Memory B cell (primary cell): ENCODE measurements around the gene TMEM135.

ENCODE experiments used
- ATAC-seq: fragments of 150-1000 bp; cut with Tn5 transposase; 2 replicates; pipeline ENCODE4 v1.10.0; 2021; ENCODE audit warnings: low read depth, mild to moderate bottlenecking, moderate library complexity
- DNase-seq, 2 donors: peaks; one replicate each; pipeline ENCODE4 v3.0.0; 2022; ENCODE audit warnings: low spot score in 2 of 2
- H3K27ac Mint-ChIP-seq: one replicate; pipeline ENCODE4 v1.8.0; 2022; ENCODE audit warnings: mild to moderate bottlenecking, moderate library complexity, mixed read lengths
- H3K27me3 Mint-ChIP-seq: one replicate; pipeline ENCODE4 v1.8.0; 2022; ENCODE audit warnings: mixed read lengths
- H3K36me3 Mint-ChIP-seq: one replicate; pipeline ENCODE4 v1.8.0; 2022; ENCODE audit warnings: mild to moderate bottlenecking, mixed read lengths
- H3K4me1 Mint-ChIP-seq: one replicate; pipeline ENCODE4 v1.8.0; 2022; ENCODE audit warnings: mixed read lengths
- H3K4me3 Mint-ChIP-seq: one replicate; pipeline ENCODE4 v1.8.0; 2022; ENCODE audit warnings: mild to moderate bottlenecking, moderate library complexity, mixed read lengths
- H3K9me3 Mint-ChIP-seq: one replicate; pipeline ENCODE4 v1.8.0; 2022; ENCODE audit warnings: mixed read lengths

Gene TMEM135

DNA sequence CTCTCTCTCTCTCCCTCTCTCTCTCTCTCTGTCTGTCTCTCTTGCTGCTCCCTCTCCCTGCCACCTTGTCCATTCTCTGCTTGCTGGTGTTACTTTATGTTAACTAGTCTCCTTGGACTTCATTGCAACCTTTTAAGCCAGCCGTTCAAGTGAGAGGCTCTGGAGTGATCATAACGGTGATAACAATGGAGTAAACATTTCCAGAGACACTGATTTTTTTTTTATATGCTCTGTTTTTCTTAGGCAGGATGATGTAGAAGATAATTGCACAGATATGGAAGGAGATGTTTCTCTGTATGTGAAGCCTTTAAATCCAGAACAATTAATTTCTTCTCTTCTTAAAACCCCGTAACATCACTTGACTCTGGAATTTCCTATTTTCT, 287.7 kb downstream of the TMEM135 start:
- DNase-seq, result no peak
- no peak overlapping the region for H3K4me3 Mint-ChIP-seq
- H3K9me3 Mint-ChIP-seq, result no peaks in the 10 kb centered on the region
- no peak overlapping the region for H3K27ac Mint-ChIP-seq
- H3K27me3 Mint-ChIP-seq, result no peaks in the 10 kb centered on the region
- H3K4me1 Mint-ChIP-seq, result no peaks in the 10 kb centered on the region
- peaks cover 28% of the 10 kb centered on the region for H3K36me3 Mint-ChIP-seq
- no peak for ATAC-seq

GRCh38 chr11:87326594-87326993, 288.9 kb downstream of the TMEM135 start:
- no peak for ATAC-seq
- Mint-ChIP-seq H3K27me3 (no peaks in the 10 kb centered on the region), H3K4me3 (no peak overlapping the region), H3K9me3 (peaks cover 2% of the 10 kb centered on the region), H3K36me3 (peaks cover 27% of the 10 kb centered on the region), H3K27ac (no peak overlapping the region), H3K4me1 (no peaks in the 10 kb centered on the region)
- DNase-seq, result no peak

GRCh38 chr11:87329172-87329571, 291.4 kb downstream of the TMEM135 start:
- ATAC-seq (no peak), DNase-seq (no peak)
- Mint-ChIP-seq H3K27me3 (no peaks in the 10 kb centered on the region), H3K4me3 (no peak overlapping the region), H3K27ac (no peak overlapping the region), H3K9me3 (peaks cover 4% of the 10 kb centered on the region), H3K4me1 (no peaks in the 10 kb centered on the region), H3K36me3 (peaks cover 19% of the 10 kb centered on the region)

- H3K4me3 Mint-ChIP-seq, result no peak overlapping the region
- H3K36me3 Mint-ChIP-seq, result peaks cover 15% of the 10 kb centered on the region
- H3K9me3 Mint-ChIP-seq, result peaks cover 6% of the 10 kb centered on the region
- no peak for ATAC-seq
- no peak overlapping the region for H3K27ac Mint-ChIP-seq
- H3K27me3 Mint-ChIP-seq, result no peaks in the 10 kb centered on the region
- no peak for DNase-seq
- H3K4me1 Mint-ChIP-seq, result no peaks in the 10 kb centered on the region
Measured at GRCh38 chr11:87330187-87330601, 292.5 kb downstream of the TMEM135 start.

GRCh38 chr11:87331273-87331672, 293.5 kb downstream of the TMEM135 start:
- no peak for DNase-seq
- peaks cover 8% of the 10 kb centered on the region for H3K9me3 Mint-ChIP-seq
- H3K4me3 Mint-ChIP-seq, result no peak overlapping the region
- peaks cover 11% of the 10 kb centered on the region for H3K36me3 Mint-ChIP-seq
- H3K27ac Mint-ChIP-seq, result no peak overlapping the region
- H3K27me3 Mint-ChIP-seq, result no peaks in the 10 kb centered on the region
- no peaks in the 10 kb centered on the region for H3K4me1 Mint-ChIP-seq
- no peak for ATAC-seq

DNA sequence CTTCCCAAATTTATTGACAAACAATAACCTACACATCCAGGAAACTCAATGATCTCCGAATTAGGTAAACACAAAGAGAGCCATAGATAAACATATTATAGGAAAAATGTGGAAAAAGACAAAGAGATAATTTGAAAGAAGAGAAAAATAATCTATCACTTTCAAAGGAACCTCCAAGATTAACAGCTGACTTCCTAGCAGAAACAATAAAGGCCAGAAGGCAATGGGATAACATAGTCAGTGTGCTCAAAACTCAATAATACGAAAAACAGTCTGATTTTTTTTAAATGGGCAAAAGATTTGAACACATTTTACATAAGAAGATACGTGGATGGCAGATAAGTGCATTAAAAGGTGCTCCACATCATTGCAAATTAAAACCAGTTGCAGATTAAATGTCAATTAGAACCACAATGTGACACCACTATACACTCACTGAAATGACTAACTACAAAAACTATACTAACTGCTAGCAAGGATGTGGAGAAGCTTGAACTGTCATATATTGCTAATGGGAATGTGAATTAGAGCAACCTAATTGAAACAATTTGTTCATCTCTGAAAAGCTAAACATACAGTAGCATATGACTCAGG, 300.4 kb downstream of the TMEM135 start:
- H3K9me3 Mint-ChIP-seq, result peaks cover 15% of the 10 kb centered on the region
- no peaks in the 10 kb centered on the region for H3K4me1 Mint-ChIP-seq

GRCh38 chr11:87339416-87339815, 301.7 kb downstream of the TMEM135 start:
- Mint-ChIP-seq H3K27ac (no peak overlapping the region), H3K4me1 (no peaks in the 10 kb centered on the region), H3K9me3 (peaks cover 12% of the 10 kb centered on the region), H3K36me3 (peaks cover 1% of the 10 kb centered on the region), H3K27me3 (no peaks in the 10 kb centered on the region), H3K4me3 (no peak overlapping the region)
- ATAC-seq (no peak), DNase-seq (no peak)

More for the DNA sequence above, 300.4 kb downstream of the TMEM135 start:
- Mint-ChIP-seq H3K27me3 (no peaks in the 10 kb centered on the region), H3K36me3 (peaks cover 1% of the 10 kb centered on the region), H3K27ac (no peak overlapping the region), H3K4me3 (no peak overlapping the region)
- ATAC-seq, result no peak
- no peak for DNase-seq

- Mint-ChIP-seq H3K36me3 (no peaks in the 10 kb centered on the region), H3K9me3 (no peaks in the 10 kb centered on the region), H3K4me1 (peaks cover 2% of the 10 kb centered on the region), H3K27ac (no peak overlapping the region), H3K4me3 (no peak overlapping the region), H3K27me3 (no peaks in the 10 kb centered on the region)
- DNase-seq (no peak), ATAC-seq (no peak)
Measured at GRCh38 chr11:87347441-87347840, 309.7 kb downstream of the TMEM135 start.

- DNase-seq, result no peak
- H3K4me1 Mint-ChIP-seq, result peaks cover 5% of the 10 kb centered on the region
- no peaks in the 10 kb centered on the region for H3K27me3 Mint-ChIP-seq
- no peaks in the 10 kb centered on the region for H3K9me3 Mint-ChIP-seq
- no peak overlapping the region for H3K4me3 Mint-ChIP-seq
- H3K27ac Mint-ChIP-seq, result no peak overlapping the region
- ATAC-seq, result no peak
- no peaks in the 10 kb centered on the region for H3K36me3 Mint-ChIP-seq
Measured at GRCh38 chr11:87347854-87348253, 310.1 kb downstream of the TMEM135 start.

- Mint-ChIP-seq H3K9me3 (no peaks in the 10 kb centered on the region), H3K27ac (no peak overlapping the region), H3K4me1 (peaks cover 5% of the 10 kb centered on the region), H3K4me3 (no peak overlapping the region), H3K36me3 (no peaks in the 10 kb centered on the region), H3K27me3 (peaks cover 1% of the 10 kb centered on the region)
- DNase-seq, result no peak
- peak; percentile 27 for ATAC-seq
Measured at GRCh38 chr11:87351676-87352075, 313.9 kb downstream of the TMEM135 start.

GRCh38 chr11:87352759-87353707, 315.3 kb downstream of the TMEM135 start:
- H3K27me3 Mint-ChIP-seq, result peaks cover 3% of the 10 kb centered on the region
- peaks cover 5% of the 10 kb centered on the region for H3K4me1 Mint-ChIP-seq
- no peak overlapping the region for H3K27ac Mint-ChIP-seq
- H3K9me3 Mint-ChIP-seq, result no peaks in the 10 kb centered on the region
- H3K4me3 Mint-ChIP-seq, result no peak overlapping the region
- H3K36me3 Mint-ChIP-seq, result no peaks in the 10 kb centered on the region
- DNase-seq (peak; percentile 77 to 88), ATAC-seq (peak; percentile 88)

DNA sequence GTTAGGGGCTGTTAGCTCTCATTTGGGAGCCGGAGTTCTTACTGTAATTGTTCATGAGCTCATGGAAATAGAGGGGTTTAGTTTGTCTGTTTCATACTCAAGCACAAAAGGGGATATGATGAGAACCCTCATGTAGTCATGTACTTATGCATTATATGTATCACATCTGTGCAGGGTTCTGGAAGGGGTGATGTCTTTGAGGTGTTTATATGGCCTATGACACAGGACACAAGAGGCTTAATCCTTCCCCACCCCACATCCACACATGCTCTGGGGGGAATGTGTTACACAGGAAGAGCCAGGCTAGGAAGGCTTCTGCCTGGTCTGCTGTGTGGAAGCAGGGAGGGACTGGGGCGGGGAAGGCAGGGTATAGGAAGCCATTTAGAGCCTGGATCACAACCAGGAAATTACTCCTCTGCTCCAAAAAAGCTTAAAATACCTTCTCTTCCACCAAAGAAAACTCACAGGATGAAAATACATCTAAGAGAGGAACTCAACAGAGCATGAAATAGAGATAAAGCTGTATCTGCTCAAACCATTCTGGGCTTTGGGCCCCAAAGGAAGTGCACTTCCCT, 316.1 kb downstream of the TMEM135 start:
- Mint-ChIP-seq H3K4me3 (no peak overlapping the region), H3K27me3 (peaks cover 3% of the 10 kb centered on the region), H3K9me3 (no peaks in the 10 kb centered on the region), H3K4me1 (peaks cover 5% of the 10 kb centered on the region), H3K36me3 (no peaks in the 10 kb centered on the region), H3K27ac (no peak overlapping the region)
- ATAC-seq (no peak), DNase-seq (no peak)

GRCh38 chr11:87355596-87355995, 317.9 kb downstream of the TMEM135 start:
- ATAC-seq (no peak), DNase-seq (no peak)
- Mint-ChIP-seq H3K27me3 (peaks cover 5% of the 10 kb centered on the region), H3K4me1 (peaks cover 5% of the 10 kb centered on the region), H3K27ac (no peak overlapping the region), H3K9me3 (no peaks in the 10 kb centered on the region), H3K4me3 (no peak overlapping the region), H3K36me3 (no peaks in the 10 kb centered on the region)

DNA sequence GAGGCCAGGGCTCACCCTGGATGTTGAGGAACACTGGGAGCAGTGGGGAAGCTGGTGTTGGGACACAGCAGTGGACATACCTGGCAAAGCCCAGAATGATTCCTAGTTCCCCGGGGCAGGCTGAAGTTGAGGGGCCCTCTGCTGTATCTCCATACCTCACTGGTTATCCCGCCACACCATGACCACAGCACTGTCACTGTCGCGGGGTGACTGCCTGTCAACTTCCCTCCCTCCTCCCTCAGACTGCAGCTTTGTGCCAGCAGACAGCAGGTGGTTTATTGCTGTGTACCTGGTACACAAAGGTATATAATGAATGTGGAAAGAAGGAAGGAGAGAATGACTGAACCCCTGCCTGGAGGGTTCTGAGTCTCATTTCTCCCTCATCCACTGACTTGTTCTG, 318.7 kb downstream of the TMEM135 start:
- no peaks in the 10 kb centered on the region for H3K36me3 Mint-ChIP-seq
- DNase-seq (no peak), ATAC-seq (no peak)
- no peak overlapping the region for H3K27ac Mint-ChIP-seq
- no peaks in the 10 kb centered on the region for H3K9me3 Mint-ChIP-seq
- H3K4me1 Mint-ChIP-seq, result peaks cover 5% of the 10 kb centered on the region
- H3K4me3 Mint-ChIP-seq, result no peak overlapping the region
- H3K27me3 Mint-ChIP-seq, result peaks cover 6% of the 10 kb centered on the region
